A673 (cell line): Measurements from ENCODE around the gene IL1RAPL2. TPM values are rescaled to one million over a fixed set of nuclear protein-coding genes. Genes with fewer than 3 reads are reported as not detected.
"Not testable (repeated sequence)": the region's sequence is repeated elsewhere in the genome, so short reads cannot be mapped to it uniquely, and the experiment has no call there.

Experiments used
- BruUV-seq: library from RNA; stranded (reverse); fragments of 400-500 nt; replicated peaks from 2 replicates; lab custom pipeline; 2021; lab: Mats Ljungman, UMichigan
- CTCF ChIA-PET: fragments of 300-600 bp; sonication (Branson Sonifier 250); formaldehyde crosslinking; loops from one replicate; lab custom pipeline; 2022; ENCODE audit warnings: antibody characterized with exemption; lab: Charles Lee
- POLR2A ChIA-PET: fragments of 300-600 bp; sonication (Branson Sonifier 250); formaldehyde crosslinking; loops from one replicate; lab custom pipeline; 2022; ENCODE audit warnings: antibody characterized with exemption; ENCODE audit not compliant: low non-redundant PET; lab: Charles Lee
- DNase-seq: peaks from one replicate; pipeline ENCODE4 v3.0.0-alpha.2; 2015; ENCODE audit warnings: low spot score
- H3K27ac ChIP-seq: fragments of 200-600 bp; sonication (generic); 2 replicates; pipeline ENCODE4 v1.5.1; 2016; ENCODE audit warnings: mixed run types, low read depth, mild to moderate bottlenecking, mixed read lengths, antibody characterized with exemption, low read length; ENCODE audit not compliant: poor library complexity, severe bottlenecking
- H3K27me3 ChIP-seq: fragments of 200-600 bp; sonication (generic); replicated peaks from 2 replicates; pipeline ENCODE4 v1.6.1; 2017; ENCODE audit warnings: mixed run types, low read depth, mild to moderate bottlenecking, mixed read lengths, antibody characterized with exemption, low read length; ENCODE audit not compliant: insufficient read depth, poor library complexity
- H3K36me3 ChIP-seq: fragments of 200-600 bp; sonication (generic); 2 replicates; pipeline ENCODE4 v1.6.1; 2016; ENCODE audit warnings: mixed run types, mild to moderate bottlenecking, mixed read lengths, antibody characterized with exemption, low read length; ENCODE audit not compliant: insufficient read depth, poor library complexity, severe bottlenecking
- H3K4me1 ChIP-seq: fragments of 200-600 bp; sonication (generic); 2 replicates; pipeline ENCODE4 v1.6.1; 2017; ENCODE audit warnings: mixed run types, mild to moderate bottlenecking, mixed read lengths, antibody characterized with exemption, low read length; ENCODE audit not compliant: insufficient read depth, poor library complexity, severe bottlenecking
- H3K4me3 ChIP-seq: fragments of 200-600 bp; sonication (generic); 2 replicates; pipeline ENCODE4 v1.5.1; 2016; ENCODE audit warnings: low read depth, mixed run types, mild to moderate bottlenecking, mixed read lengths, low read length; ENCODE audit not compliant: poor library complexity, severe bottlenecking
- H3K9me3 ChIP-seq: fragments of 200-600 bp; sonication (generic); 2 replicates; pipeline ENCODE4 v1.6.1; 2016; ENCODE audit warnings: mixed run types, low read depth, mild to moderate bottlenecking, mixed read lengths, antibody characterized with exemption, low read length; ENCODE audit not compliant: poor library complexity, severe bottlenecking
- CTCF ChIP-seq: fragments of 300-800, 200-600 bp; sonication (generic); conservative IDR thresholded peaks from 2 replicates; pipeline ENCODE4 v1.5.1; 2017; ENCODE audit warnings: low read depth, mild to moderate bottlenecking, antibody characterized with exemption, low read length, moderate library complexity, mixed read lengths
- EZH2 ChIP-seq: fragments of 200-600 bp; sonication (generic); IDR thresholded peaks from 2 replicates; pipeline ENCODE4 v1.6.1; 2017; ENCODE audit warnings: borderline replicate concordance, low read depth, mild to moderate bottlenecking, mixed read lengths, antibody characterized with exemption, low read length; ENCODE audit not compliant: poor library complexity, severe bottlenecking
- intact Hi-C: fragments of 100-400 bp; cut with micrococcal nuclease; formaldehyde crosslinking; loops from one replicate; pipeline ENCODE4 v1.10.0; 2022; ENCODE audit not compliant: unreplicated experiment
- total RNA-seq: library from RNA; stranded (reverse); gene quantifications from 2 replicates; pipeline ENCODE4 v1.2.3, GENCODE V29; 2021

IL1RAPL2 gene
- total RNA-seq, 1 experiment from 2014 or later: not detected

- TF ChIP-seq CTCF: no peak
- DNase-seq: no peak
- H3K36me3 ChIP-seq: no peaks in the 10 kb centered on the region
- ChIA-PET POLR2A (no interaction called here), CTCF (no interaction called here)
- H3K27me3 ChIP-seq: no peaks in the 10 kb centered on the region
- no peak overlapping the region for H3K27ac ChIP-seq
- no TSS peak for BruUV-seq
- H3K4me3 ChIP-seq: no peak overlapping the region
- no peaks in the 10 kb centered on the region for H3K4me1 ChIP-seq
- no peaks in the 10 kb centered on the region for H3K9me3 ChIP-seq
- intact Hi-C loops: no loop called here
These were observed 543.9 kb downstream of the IL1RAPL2 start for GRCh38 chrX:105109936-105110335.

GRCh38 chrX:105114554-105115130 lies 548.6 kb downstream of the IL1RAPL2 start:
- no peak overlapping the region for H3K27ac ChIP-seq
- no peak overlapping the region for H3K4me3 ChIP-seq
- H3K27me3 ChIP-seq: no peaks in the 10 kb centered on the region
- CTCF ChIA-PET: interaction anchor here (0.8 kb wide), 1 partner anchor 75 kb away, joined by 6 read pairs; no protein-coding TSS in a partner anchor
- BruUV-seq: no TSS peak
- no peaks in the 10 kb centered on the region for H3K4me1 ChIP-seq
- intact Hi-C loops: no loop called here
- TF ChIP-seq CTCF: no peak
- no peak for TF ChIP-seq EZH2
- H3K9me3 ChIP-seq: no peaks in the 10 kb centered on the region
- H3K36me3 ChIP-seq: no peaks in the 10 kb centered on the region
- POLR2A ChIA-PET: no interaction called here
- DNase-seq: no peak

GRCh38 chrX:105115596-105116320 lies 549.8 kb downstream of the IL1RAPL2 start:
- H3K36me3 ChIP-seq, intact Hi-C loops, DNase-seq, H3K27me3 ChIP-seq, H3K27ac ChIP-seq, CTCF ChIA-PET, H3K9me3 ChIP-seq, BruUV-seq, POLR2A ChIA-PET, H3K4me1 ChIP-seq, H3K4me3 ChIP-seq: not testable (repeated sequence)
